Epithelial cell of proximal tubule (primary cell): ENCODE data around the gene ZNF592. TPM values are rescaled to one million over a fixed set of nuclear protein-coding genes. Genes with fewer than 3 reads are reported as not detected.

ENCODE experiments used
- DNase-seq: peaks from one replicate; pipeline ENCODE4 v3.0.0-alpha.2; 2011; ENCODE audit warnings: low read depth
- H3K4me3 ChIP-seq: 2 replicates; pipeline ENCODE4 v1.5.1; 2011; ENCODE audit warnings: low read depth, mild to moderate bottlenecking, low read length
- total RNA-seq: library from RNA; depleted of rRNA; stranded (reverse); fragments of >200 nt; gene quantifications from 2 replicates; pipeline ENCODE4 v1.2.3, GENCODE V29; 2015
- TF ChIP-seq, protein P1 (sequence below): conservative IDR thresholded peaks from 2 replicates; pipeline ENCODE4 v1.5.1; 2012; ENCODE audit warnings: low read depth, mild to moderate bottlenecking, low read length

ZNF592 gene
- 8.2 and 8.6 TPM in 2 replicates for total RNA-seq

- peak within 1 kb of the TSS; percentile 99 for H3K4me3 ChIP-seq
- TF ChIP-seq, protein P1, sequence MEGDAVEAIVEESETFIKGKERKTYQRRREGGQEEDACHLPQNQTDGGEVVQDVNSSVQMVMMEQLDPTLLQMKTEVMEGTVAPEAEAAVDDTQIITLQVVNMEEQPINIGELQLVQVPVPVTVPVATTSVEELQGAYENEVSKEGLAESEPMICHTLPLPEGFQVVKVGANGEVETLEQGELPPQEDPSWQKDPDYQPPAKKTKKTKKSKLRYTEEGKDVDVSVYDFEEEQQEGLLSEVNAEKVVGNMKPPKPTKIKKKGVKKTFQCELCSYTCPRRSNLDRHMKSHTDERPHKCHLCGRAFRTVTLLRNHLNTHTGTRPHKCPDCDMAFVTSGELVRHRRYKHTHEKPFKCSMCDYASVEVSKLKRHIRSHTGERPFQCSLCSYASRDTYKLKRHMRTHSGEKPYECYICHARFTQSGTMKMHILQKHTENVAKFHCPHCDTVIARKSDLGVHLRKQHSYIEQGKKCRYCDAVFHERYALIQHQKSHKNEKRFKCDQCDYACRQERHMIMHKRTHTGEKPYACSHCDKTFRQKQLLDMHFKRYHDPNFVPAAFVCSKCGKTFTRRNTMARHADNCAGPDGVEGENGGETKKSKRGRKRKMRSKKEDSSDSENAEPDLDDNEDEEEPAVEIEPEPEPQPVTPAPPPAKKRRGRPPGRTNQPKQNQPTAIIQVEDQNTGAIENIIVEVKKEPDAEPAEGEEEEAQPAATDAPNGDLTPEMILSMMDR = no peak
- DNase-seq = no peak
These were observed at the start of gene ZNF592 for GRCh38 chr15:84748274-84749110. Gene ZNF592, plus strand, starts transcription at chr15:84748592. Its CDS starts 34,084 bp downstream, at chr15:84782676.

- TF ChIP-seq, protein P1 = no peak
These were observed 48.7 kb upstream of the ZNF592 start for GRCh38 chr15:84699538-84700191.

GRCh38 chr15:84702961-84703482, 45.4 kb upstream of the ZNF592 start:
- no peak for DNase-seq
- no peak overlapping the region for H3K4me3 ChIP-seq
- TF ChIP-seq, protein P1 = no peak

More at GRCh38 chr15:84699538-84700191, 48.7 kb upstream of the ZNF592 start:
- no peak for DNase-seq
- H3K4me3 ChIP-seq = no peak overlapping the region

- TF ChIP-seq, protein P1 = no peak
- DNase-seq = no peak
These were observed 44.6 kb upstream of the ZNF592 start for GRCh38 chr15:84703808-84704207.

DNA sequence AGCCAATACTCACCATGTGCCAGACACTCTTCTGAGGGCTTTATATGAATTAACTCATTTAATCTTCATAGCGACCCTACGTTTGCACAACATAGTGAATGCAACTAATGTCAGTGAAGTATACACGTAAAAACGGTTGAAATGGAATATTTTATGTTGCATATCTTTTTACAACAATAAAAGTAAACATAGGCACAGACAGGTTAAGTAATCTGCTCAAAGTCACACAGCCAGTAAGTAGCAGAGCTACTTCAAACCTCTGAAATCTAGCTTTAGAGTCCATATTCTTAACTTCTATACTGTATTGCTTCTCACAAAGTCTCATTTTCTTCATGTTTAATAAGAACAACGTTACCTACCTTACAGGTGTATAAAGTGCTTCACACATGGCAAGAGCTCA, 34.0 kb upstream of the ZNF592 start:
- no peak for DNase-seq
- TF ChIP-seq, protein P1 = no peak
- H3K4me3 ChIP-seq = peak overlapping the region; percentile 95

More at GRCh38 chr15:84703808-84704207, 44.6 kb upstream of the ZNF592 start:
- no peak overlapping the region for H3K4me3 ChIP-seq

- no peak for DNase-seq
- TF ChIP-seq, protein P1 = no peak
- H3K4me3 ChIP-seq = peak overlapping the region; percentile 95
These were observed 33.6 kb upstream of the ZNF592 start for GRCh38 chr15:84714821-84715220.
